ENCODE measurements around the gene YY1.

GRCh38 chr14:100325958-100326357, 87.0 kb downstream of the YY1 start:
- TF ChIP-seq CTCF (IDR thresholded peaks at IDR 0.05), result no peak
- no peak for TF ChIP-seq POLR2A (IDR thresholded peaks at IDR 0.05)

Measured in uterus (tissue), 2 donors.